ENCODE measurements around the gene SALL4.
"Not testable (repeated sequence)": the region's sequence is repeated elsewhere in the genome, so short reads cannot be mapped to it uniquely, and the experiment has no call there.

Gene SALL4

GRCh38 chr20:51801823-51802123 is 548 bp downstream of the SALL4 start:
- DNase-seq (ENCODE audit: low read depth in 3 of 3), result no peak

DNA sequence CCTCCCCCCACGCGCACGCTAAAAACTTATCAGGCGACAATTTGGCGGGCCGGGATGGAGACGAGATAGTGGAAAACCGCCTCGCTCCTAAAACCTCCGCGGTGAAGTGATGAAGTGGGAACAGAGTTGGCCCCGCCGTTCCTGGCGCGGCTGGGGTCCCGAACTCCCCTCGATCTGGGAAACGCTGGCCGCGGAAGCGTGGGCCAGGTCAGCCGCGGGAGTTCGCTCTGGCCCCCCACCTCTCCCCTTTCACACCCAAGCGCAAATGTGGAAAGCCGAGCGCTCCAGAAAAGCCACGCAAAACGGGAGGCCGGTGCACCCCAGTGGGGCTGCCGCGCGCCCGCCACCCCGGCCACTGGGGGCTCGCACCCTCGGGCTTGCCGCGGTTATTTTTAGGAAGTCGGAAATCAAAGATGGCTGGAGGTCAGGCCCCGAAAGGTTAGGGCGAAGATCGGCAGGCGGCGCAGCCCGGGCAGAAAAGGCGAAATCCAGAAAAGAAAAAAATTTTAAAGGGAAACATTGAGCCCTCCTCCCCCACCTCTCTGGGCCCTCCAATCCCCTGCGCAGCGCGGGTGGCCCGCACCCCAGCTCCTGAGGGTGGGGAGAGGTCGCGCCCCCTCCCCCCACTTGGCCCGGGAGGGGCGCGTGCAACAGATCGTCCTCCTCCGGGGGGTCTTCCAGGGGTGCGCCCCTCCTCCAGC is 1.0 kb downstream of the SALL4 start:
- DNase-seq (ENCODE audit: low read depth in 3 of 3), result no peak

GRCh38 chr20:51800872-51801121 is 1.5 kb downstream of the SALL4 start:
- no peak for DNase-seq (ENCODE audit: low read depth in 3 of 3)

GRCh38 chr20:51800060-51800871 is 2.1 kb downstream of the SALL4 start:
- peak; percentile 48 to 68 (median 61) for DNase-seq (ENCODE audit: low read depth in 3 of 3)

- DNase-seq (ENCODE audit: low read depth in 3 of 3), result no peak
These were observed 2.9 kb downstream of the SALL4 start for GRCh38 chr20:51799401-51799860.

- DNase-seq (ENCODE audit: low read depth in 3 of 3), result no peak
These were observed 4.8 kb downstream of the SALL4 start for GRCh38 chr20:51797357-51798025.

DNA sequence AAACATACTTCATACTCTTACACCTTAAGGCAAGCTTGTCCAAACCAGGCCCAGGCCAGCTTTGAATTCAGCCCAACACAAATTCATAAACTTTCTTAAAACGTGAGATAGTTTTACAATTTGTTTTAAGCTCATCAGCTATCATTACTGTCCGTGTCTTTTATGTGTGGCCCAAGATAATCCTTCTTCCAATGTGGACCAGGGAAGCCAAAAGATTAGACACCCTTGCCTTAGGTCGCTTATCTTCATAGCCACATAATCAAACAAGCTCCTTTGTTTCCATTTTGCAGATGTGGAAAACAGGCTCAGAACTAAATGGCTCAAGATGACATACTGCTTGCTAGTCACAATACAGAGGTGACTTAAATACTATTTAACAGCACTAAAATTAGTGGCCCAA is 6.0 kb downstream of the SALL4 start:
- DNase-seq (ENCODE audit: low read depth in 3 of 3), result no peak

DNA sequence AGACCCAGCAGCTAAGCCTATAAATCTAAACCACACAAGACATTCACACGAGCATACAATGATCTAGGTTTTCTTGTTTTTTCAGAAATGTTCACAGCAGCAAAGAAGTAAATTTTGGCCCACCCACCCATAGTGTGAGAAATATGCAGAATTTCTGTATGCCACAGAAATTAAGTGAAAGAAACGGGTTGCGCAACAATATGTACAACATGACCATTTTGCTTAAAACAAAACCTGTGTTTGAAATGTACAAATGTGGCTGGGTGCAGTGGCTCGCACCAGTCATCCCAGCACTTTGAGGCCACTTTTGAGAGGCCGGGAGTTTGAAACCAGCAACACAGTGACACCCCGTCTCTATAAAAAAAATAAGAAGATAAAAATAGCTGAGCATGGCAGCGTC is 9.4 kb downstream of the SALL4 start:
- no peak for DNase-seq (ENCODE audit: low read depth in 3 of 3)

GRCh38 chr20:51791626-51792025 is 10.7 kb downstream of the SALL4 start:
- DNase-seq (ENCODE audit: low read depth in 3 of 3), result no peak

GRCh38 chr20:51790256-51790655 is 12.1 kb downstream of the SALL4 start:
- DNase-seq (ENCODE audit: low read depth in 3 of 3), result no peak

DNA sequence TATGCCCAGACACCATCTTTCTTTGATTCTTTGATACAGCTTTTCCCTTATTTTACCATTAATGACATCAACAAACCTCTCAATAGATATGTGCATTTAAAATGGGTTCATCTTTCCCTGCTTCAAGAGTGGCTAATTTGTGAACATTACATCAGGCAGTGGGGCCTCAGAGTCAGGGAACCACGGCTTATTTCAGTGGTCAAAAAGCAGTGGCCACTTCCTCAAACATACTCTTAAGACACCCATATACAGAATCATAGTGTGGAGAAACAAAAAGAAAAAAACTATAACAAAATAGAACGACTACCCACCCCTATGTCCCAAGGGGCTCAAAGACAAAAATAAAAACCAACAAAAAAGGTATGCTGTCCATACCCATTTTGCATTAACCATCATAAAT is 12.9 kb downstream of the SALL4 start:
- DNase-seq (ENCODE audit: low read depth in 3 of 3), result no peak

DNA sequence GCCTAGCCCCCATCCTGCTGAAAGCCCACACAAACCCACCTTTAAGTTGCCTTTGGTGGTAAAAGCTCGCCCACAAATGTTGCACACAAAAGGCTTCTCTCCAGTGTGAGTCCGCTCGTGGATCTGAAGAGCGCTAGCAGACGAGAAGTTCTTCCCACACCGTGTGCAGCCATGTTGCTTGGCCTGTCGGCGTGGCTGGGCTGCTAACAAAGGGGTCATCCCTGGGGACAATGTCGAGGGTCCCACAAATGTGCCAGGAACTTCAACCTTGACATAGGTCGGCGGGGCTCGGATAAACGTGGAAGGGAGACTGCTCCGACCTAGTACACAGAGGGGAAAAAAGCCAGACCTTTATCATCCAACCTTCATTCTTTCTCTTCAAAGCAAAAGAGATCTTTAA is 13.5 kb downstream of the SALL4 start:
- DNase-seq (ENCODE audit: low read depth in 3 of 3), result no peak

GRCh38 chr20:51784299-51784698 is 18.0 kb downstream of the SALL4 start:
- DNase-seq (ENCODE audit: low read depth in 3 of 3), result no peak

DNA sequence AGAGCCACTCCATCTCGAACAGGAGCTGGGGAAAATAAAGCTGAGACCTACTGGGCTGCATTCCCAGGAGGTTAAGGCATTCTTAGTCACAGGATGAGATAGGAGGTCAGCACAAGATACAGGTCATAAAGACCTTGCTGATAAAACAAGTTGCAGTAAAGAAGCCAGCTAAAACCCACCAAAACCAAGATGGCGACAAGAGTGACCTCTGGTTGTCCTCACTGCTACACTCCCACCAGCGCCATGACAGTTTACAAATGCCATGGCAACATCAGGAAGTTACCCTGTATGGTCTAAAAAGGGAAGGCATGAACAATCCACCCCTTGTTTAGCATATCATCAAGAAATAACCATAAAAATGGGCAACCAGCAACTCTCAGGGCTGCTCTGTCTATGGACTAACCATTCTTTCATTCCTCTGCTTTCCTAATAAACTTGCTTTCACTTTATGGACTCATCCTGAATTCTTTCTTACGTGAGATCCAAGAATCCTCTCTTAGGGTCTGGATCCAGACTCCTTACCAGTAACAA is 24.0 kb downstream of the SALL4 start:
- DNase-seq (ENCODE audit: low read depth in 3 of 3), result not testable (repeated sequence)

GRCh38 chr20:51775241-51775640 is 27.1 kb downstream of the SALL4 start:
- no peak for DNase-seq (ENCODE audit: low read depth in 3 of 3)

GRCh38 chr20:51772236-51772635 is 30.1 kb downstream of the SALL4 start:
- no peak for DNase-seq (ENCODE audit: low read depth in 3 of 3)

GRCh38 chr20:51769976-51770615 is 32.2 kb downstream of the SALL4 start:
- no peak for DNase-seq (ENCODE audit: low read depth in 3 of 3)

- no peak for DNase-seq (ENCODE audit: low read depth in 3 of 3)
These were observed 33.4 kb downstream of the SALL4 start for GRCh38 chr20:51768759-51769517.

GRCh38 chr20:51767867-51768758 is 34.2 kb downstream of the SALL4 start, which contains the start of gene ATP9A:
TSS of gene ATP9A (minus strand) at chr20:51768390. CDS start at chr20:51768369, 21 bp downstream.
- no peak for DNase-seq (ENCODE audit: low read depth in 3 of 3)

Data from stimulated activated CD4-positive, alpha-beta T cell treated with anti-CD3 and anti-CD28 coated beads, TNF-alpha, amount 100 ng/mL, for 48 hours (primary cell).